ENCODE results near the gene PAPSS1. TPM values are rescaled to one million over a fixed set of nuclear protein-coding genes. Genes with fewer than 3 reads are reported as not detected.

Gene PAPSS1
- total and polyA plus RNA-seq, 11 donors, result 5.9 to 32.7 (median 9.3) TPM

DNA sequence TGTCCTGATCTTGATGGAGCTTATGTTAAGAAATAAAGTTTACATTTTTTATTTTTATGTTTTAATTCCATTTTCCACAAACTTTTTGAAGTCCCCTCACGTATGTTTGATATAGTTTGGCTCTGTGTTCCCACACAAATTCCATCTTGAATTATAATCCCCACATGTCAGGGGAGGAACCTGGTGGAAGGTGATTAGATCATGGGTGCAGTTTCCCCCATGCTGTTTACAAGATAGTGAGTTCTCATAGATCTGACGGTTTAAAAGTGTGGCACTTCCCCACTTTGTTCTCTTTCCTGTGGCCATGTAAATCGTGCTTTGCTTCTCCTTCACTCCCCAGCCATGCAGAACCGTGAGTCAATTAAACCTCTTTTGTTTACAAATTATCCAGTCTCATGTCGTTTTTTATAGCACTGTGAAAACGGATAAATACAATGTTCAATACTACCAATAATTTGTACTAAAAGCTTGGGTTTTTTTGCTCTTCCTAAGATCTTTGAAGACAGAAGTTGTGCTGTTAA lies 89.8 kb downstream of the PAPSS1 start:
- H3K27ac ChIP-seq, result no peak overlapping the region
- DNase-seq, result no peak
- no peaks in the 10 kb centered on the region for H3K27me3 ChIP-seq
- no peak for TF ChIP-seq POLR2A (IDR thresholded peaks at IDR 0.05)
- TF ChIP-seq, protein P1, sequence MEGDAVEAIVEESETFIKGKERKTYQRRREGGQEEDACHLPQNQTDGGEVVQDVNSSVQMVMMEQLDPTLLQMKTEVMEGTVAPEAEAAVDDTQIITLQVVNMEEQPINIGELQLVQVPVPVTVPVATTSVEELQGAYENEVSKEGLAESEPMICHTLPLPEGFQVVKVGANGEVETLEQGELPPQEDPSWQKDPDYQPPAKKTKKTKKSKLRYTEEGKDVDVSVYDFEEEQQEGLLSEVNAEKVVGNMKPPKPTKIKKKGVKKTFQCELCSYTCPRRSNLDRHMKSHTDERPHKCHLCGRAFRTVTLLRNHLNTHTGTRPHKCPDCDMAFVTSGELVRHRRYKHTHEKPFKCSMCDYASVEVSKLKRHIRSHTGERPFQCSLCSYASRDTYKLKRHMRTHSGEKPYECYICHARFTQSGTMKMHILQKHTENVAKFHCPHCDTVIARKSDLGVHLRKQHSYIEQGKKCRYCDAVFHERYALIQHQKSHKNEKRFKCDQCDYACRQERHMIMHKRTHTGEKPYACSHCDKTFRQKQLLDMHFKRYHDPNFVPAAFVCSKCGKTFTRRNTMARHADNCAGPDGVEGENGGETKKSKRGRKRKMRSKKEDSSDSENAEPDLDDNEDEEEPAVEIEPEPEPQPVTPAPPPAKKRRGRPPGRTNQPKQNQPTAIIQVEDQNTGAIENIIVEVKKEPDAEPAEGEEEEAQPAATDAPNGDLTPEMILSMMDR (IDR thresholded peaks at IDR 0.05), result no peak
- peaks cover 0 to 5% (median 0%) of the 10 kb centered on the region in 12 donors for H3K4me1 ChIP-seq
- H3K4me3 ChIP-seq, result no peak overlapping the region
- intact Hi-C loops (cut with DNase I), result no loop called here
- ATAC-seq, result no peak
- H3K36me3 ChIP-seq, result peaks cover 0 to 16% (median 0%) of the 10 kb centered on the region in 9 donors
- WGBS, 4 donors, result 73 to 81% (median 76%) methylated on average over 6 of the region's 6 CpGs
- H3K9me3 ChIP-seq, result no peaks in the 10 kb centered on the region

DNA sequence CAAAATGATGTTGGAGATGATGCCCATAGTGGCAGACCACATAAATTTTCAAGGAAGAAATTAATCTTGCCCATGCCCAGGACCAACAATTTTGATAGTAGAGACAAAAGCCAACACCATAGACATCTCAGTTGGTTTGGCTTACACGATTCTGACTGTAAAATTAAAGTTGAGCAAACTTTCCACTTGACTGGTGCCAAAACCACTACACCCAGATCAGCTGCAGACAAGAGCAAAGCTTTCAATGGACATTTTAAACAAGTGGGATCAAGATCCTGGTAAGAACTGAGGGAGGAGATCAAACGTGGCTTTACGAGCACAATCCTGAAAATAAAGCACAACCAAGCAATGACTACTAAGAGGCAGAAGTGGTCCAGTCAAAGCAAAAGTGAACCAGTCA lies 90.7 kb downstream of the PAPSS1 start:
- DNase-seq, result no peak
- H3K27me3 ChIP-seq, result no peaks in the 10 kb centered on the region
- peaks cover 0 to 5% (median 0%) of the 10 kb centered on the region in 12 donors for H3K4me1 ChIP-seq
- ATAC-seq, result no peak
- WGBS, 4 donors, result 62 to 86% (median 76%) methylated on average over 3 of the region's 3 CpGs
- no peak for TF ChIP-seq POLR2A (IDR thresholded peaks at IDR 0.05)
- TF ChIP-seq, protein P1 (IDR thresholded peaks at IDR 0.05), result no peak
- no peak overlapping the region for H3K4me3 ChIP-seq
- no peaks in the 10 kb centered on the region for H3K9me3 ChIP-seq
- intact Hi-C loops (cut with DNase I), result no loop called here
- no peak overlapping the region for H3K27ac ChIP-seq
- H3K36me3 ChIP-seq, result peaks cover 0 to 16% (median 0%) of the 10 kb centered on the region in 9 donors

DNA sequence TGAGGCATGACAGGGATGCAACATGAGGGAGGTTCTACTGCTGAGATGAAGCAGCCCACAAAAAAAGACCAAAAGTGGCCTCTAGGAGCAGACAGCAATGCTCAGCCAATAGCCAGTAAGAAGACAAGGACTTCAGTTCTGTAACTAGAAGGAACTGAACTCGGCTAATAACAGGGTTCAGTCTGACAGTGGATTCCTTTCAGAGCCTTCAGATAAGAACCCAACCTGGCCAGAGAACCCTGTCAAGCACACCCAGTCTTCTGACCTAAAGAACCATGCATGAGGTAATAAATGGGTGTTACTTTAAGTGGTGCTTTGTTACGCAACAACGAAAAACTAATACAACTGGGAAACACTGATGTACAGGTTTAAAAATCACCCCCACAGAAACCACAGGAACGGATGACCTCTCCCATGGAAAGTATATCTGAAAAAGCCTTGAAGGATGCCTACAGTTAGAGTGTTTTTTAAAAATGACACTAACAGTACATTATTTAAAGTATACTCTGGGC lies 94.6 kb downstream of the PAPSS1 start:
- Histone ChIP-seq H3K4me1 (no peaks in the 10 kb centered on the region), H3K27ac (no peak overlapping the region), H3K4me3 (no peak overlapping the region), H3K36me3 (peaks cover 0 to 4% (median 0%) of the 10 kb centered on the region in 9 donors), H3K27me3 (no peaks in the 10 kb centered on the region), H3K9me3 (peaks cover 0 to 16% (median 0%) of the 10 kb centered on the region in 12 donors)
- DNase-seq, result no peak
- 95 to 97% (median 96%) methylated on average over 4 of the region's 4 CpGs for WGBS, 4 donors
- intact Hi-C loops (cut with DNase I), result no loop called here
- ATAC-seq, result no peak
- TF ChIP-seq POLR2A (IDR thresholded peaks at IDR 0.05), result no peak
- TF ChIP-seq, protein P1 (IDR thresholded peaks at IDR 0.05), result no peak

DNA sequence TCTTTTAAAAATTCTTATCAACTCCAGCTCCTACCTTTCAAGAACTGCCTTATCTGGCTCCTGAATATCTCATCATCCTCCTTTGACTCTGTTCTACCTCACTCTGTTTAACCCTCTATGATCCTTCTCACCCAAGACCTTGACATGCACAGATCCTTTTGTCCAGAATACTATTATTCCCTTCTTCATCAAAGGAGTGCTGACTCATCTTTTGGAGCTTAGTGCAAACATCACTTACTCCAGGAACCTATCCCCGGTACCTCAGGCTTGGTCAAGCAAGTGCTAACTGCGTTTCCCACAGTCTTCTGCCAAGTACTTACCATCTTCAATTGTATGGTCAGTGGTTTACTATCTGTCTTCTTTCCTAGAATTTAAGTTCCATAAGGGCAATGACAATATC lies 96.0 kb downstream of the PAPSS1 start:
- DNase-seq (no peak), ATAC-seq (no peak)
- WGBS, 4 donors, result 98 to 100% (median 99%) methylated on average over 2 of the region's 2 CpGs
- Histone ChIP-seq H3K36me3 (no peaks in the 10 kb centered on the region), H3K27ac (no peak overlapping the region), H3K27me3 (no peaks in the 10 kb centered on the region), H3K4me1 (peaks cover 0 to 5% (median 0%) of the 10 kb centered on the region in 12 donors), H3K4me3 (no peak overlapping the region), H3K9me3 (peaks cover 0 to 16% (median 0%) of the 10 kb centered on the region in 12 donors)
- intact Hi-C loops (cut with DNase I), result no loop called here
- TF ChIP-seq, protein P1 (IDR thresholded peaks at IDR 0.05), result no peak
- no peak for TF ChIP-seq POLR2A (IDR thresholded peaks at IDR 0.05)
